Measurements from ENCODE around the gene EI24.
"Not testable (repeated sequence)": the region's sequence is repeated elsewhere in the genome, so short reads cannot be mapped to it uniquely, and the experiment has no call there.

EI24 gene

DNA sequence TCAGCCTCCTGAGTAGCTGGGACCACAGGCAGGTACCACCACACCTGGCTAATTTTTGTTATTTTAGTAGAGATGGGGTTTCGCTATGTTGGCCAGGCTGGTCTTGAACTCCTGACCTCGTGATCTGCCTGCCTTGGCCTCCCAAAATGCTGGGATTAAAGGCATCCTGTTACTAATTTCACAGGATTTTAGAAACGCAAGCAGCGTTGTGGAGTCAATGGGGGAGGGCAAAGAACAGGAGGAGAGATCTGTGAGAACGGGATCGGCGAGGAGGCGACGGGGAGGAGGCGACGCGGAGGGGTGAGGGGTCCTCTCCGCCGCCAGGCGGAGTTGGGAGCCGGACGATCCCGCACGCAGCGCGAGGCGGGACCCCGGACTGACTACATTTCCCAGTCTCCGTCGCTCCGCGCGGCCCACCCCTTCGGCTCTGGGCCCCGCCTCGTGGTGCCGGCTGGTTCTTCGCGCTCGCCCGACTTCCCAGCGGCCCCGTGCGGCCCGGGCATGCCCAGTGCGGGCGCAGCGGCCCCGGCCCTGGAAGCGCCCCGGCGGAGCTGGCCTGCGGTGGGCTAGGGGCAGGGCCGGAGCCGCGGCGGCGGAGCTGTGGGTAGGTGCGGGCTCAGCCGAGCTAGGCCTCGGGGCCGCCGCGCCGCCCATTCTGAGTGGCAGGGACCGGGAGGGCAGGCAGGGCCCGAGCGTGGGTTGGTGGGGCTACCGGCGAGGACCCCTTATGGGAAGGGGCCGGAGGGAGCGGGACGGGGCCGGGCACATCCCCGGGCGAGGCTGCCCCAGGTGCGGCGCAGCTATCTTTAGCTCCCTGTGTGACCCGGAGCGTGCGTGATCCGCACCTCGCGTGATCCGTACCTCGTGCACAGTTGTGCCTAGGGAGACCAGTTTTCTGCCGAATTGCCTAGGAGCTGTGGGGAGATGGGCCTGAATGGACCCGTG is at the start of gene EI24:
Gene EI24 (plus strand): TSS at position 508 of the 945 bp plus-strand sequence. CDS start 3,051 bp downstream, outside the sequence.
- peak; percentile 80 to 81 for DNase-seq (ENCODE audit: low read depth in 2 of 2)

DNA sequence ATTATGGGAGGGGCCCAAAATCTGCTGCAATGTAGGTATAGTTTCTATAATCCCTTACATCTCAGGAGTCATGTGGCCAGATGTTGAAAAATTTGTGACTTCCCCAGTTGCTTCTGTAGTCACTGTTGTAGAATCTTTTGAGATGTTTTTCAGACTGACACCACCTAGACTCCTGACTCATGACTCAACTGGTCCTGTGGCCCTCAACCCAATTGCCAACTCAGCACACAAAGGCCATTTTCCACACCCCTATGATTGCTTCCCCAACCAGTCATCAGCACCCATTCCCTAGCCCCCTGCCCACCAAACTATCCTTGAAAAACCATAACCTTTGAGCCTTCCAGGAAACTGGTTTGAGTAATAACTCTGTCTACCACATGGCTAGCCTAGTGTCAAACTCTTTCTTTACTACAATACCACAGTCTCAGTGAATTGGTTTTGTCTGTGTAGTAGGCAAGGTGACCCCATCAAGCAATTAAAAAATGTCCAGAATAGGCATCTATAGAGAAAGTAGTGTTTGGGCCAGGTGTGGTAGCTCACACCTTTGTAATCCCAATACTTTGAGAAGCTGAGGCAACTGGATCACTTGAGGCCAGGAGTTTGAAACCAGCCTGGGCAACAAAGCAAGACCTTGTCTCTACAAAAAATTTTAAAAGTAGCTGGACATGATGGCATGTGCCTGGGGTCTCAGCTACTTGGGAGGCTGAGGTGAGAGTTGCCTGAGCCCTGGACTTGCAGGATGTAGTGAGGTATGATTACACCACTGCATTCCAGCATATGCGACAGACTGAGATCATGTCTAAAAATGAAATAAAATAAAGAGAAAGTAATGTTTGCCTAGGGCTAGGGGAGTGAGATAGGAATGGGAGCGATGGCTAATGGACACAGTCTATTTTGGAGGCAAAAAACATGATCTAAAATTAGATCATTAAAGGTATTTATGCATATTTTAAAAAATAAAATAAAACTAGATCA is 49.1 kb upstream of the EI24 start:
- no peak for DNase-seq (ENCODE audit: low read depth in 2 of 2)

DNA sequence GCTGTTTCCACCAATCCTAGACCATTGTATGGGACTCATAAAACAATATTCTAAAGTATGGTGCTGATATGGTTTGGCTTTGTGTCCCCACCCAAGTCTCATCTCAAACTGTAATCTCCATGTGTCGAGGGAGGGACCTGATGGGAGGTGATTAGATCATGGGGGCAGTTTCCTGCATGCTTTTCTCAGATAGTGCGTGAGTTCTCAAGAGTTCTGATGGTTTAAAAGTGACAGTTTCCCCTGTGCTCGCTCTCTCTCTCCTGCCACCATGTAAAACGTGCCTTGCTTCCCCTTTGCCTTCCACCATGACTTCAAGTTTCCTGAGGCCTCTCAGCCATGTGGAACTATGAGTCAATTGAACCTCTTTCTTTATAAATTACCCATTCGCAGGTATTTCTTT is 44.0 kb upstream of the EI24 start:
- no peak for DNase-seq (ENCODE audit: low read depth in 2 of 2)

DNA sequence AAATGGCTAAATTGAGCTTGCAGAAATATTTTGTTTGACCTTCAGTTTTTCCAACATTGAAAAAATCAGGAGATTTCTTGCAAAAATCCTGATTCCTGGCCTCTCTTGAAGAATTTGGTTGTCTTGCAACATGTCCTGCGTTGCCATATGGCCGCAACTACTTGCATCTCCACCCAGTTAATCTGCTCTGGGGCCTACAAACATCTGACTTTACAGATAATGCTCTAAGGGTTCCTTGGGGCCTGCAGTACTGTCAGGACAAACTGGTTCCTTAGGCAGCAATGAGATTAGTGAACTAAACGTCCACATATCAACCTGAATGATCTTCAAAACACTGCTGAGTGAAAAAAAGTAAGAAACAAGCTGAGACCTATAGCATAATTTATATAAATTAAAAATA is 36.6 kb upstream of the EI24 start:
- no peak for DNase-seq (ENCODE audit: low read depth in 2 of 2)

DNA sequence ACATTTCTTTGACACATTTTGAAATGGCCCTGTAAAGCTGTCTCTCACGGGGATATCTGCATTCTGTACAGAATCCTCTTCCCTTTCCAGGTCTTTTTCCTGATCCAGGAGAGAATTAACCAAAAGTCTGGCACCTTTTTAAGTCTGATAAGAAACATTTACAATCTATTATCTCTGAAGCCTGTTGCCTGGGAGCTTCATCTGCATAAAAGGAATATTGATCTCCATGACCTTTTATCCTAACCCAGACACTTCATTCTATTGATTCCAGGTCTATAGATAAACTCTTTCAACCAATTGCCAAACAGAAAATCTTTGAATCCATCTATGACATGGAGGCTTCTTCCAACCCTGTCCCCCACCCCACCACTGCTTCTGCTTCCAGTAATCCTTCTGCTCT is 33.7 kb upstream of the EI24 start:
- DNase-seq (ENCODE audit: low read depth in 2 of 2): no peak

DNA sequence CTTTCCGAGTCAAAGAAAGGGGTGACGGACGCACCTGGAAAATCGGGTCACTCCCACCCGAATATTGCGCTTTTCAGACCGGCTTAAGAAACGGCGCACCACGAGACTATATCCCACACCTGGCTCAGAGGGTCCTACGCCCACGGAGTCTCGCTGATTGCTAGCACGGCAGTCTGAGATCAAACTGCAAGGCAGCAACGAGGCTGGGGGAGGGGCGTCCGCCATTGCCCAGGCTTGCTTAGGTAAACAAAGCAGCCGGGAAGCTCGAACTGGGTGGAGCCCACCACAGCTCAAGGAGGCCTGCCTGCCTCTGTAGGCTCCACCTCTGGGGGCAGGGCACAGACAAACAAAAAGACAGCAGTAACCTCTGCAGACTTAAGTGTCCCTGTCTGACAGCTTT is 32.4 kb upstream of the EI24 start:
- DNase-seq (ENCODE audit: low read depth in 2 of 2): not testable (repeated sequence)

DNA sequence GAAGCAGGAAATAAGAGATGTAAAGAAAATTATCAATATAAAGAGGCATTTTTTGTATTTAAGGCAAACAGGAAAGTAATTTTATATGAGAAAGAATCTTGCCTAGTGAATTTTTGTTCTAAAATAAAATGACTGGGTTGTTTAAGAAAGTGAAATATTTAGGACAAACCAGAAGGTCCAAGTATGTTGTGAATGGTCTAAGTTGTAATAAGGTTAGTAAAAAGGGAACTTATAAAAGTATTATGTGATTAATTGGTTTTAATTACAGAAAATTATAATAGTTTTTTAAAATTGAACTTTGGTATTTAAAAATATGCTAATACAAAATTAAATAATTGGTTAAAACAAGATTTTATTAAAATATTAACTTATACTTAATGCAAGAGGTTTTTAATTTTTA is 26.6 kb upstream of the EI24 start:
- no peak for DNase-seq (ENCODE audit: low read depth in 2 of 2)

DNA sequence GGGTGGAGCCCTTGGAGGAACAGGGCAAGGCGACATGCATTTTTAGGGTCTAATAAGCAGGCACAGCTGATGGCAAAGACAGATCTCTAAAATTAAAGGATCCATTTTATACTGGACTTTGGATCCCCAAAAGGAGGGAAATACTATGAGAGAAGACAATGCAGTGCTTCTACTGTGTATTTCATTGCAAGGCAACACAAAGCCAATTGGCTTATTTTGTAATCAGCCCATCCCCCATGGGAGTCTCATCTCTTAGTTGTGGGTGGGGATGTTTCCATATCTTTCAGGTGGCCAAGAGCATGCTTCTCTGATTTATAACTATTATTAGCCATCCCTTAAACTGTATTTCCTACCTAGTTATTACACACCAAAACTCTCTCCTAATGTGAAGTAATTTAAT is 18.5 kb upstream of the EI24 start:
- DNase-seq (ENCODE audit: low read depth in 2 of 2): no peak

DNA sequence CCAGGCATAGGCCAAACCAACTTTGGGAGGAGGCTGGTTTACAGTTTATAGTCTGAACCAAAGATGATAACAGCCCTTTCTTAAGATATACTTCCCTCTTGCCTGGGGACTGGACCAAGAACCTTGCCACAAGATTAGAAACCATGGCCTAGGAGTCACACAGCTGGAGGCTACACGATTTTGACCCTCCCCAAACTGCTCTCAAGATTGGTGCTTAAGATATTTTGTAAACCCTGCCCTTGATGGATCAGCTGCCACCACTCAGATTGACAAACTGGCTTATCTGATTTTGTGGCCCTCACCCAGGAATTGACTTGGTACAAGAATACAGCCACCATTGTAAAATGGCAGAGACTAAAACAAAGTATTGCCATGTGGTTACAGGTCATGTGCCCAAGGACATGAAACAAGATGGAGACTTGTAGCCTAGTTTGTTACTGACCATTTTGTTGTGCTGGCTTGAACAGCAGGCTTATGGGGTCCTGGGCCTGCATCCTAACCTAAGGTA is 17.4 kb upstream of the EI24 start:
- no peak for DNase-seq (ENCODE audit: low read depth in 2 of 2)

DNA sequence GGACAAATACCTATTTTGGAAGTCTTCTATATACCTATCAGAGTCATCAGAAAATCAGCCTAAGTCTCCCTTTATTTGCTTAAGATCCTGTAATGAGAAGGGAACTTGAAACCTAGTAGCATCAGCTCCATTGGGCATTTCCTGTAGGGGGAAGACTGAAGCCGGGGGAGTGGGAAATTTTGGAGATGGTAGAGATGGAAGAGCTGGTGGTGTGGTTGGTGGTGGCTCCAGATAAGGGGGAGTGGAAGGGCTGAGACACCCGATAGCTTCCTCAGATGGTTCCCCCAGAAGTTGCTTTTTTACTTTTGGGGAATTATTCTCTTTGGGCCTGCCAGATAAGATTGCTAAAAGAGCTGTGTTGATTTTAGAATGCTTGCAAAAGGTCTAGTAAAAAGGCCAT is 16.4 kb upstream of the EI24 start:
- DNase-seq (ENCODE audit: low read depth in 2 of 2): no peak

DNA sequence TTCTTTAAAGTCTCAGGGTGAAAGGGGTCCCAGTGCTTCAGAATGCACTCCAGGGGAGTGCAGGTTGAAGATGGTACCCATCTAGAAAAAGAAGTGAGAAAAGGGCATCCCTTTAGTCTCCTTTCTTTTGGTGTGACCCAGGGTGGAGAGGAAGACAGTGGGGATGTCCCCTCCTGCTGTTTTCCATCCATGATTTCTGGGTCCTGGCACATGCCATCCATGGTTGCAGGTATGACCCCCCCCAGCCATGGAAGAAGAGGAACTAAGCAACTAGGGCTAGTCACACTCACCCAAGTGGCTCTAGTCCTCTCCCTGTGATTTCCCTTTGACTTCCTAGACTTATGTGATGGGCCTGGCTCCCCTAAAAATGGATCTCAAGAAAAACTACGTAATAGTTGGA is 15.9 kb upstream of the EI24 start:
- DNase-seq (ENCODE audit: low read depth in 2 of 2): no peak

DNA sequence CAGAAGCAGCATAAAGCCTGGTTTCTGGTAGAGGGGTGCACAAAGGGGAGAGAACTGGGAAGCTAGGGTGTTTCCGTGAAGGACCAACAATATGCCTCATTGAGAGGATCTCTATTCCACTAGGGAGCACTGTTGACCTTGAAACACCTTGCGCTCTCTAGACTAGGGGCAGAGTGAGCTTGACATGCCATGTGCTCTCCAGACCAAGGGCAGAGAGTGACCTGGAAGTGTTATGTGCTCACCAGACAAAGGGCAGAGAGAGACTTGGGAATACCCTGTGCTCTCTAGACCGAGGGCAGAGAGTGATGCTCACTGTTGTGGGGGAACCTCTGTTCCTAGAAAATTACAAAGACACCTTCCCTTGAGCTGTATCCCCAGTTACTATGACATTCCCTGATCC is 15.2 kb upstream of the EI24 start:
- DNase-seq (ENCODE audit: low read depth in 2 of 2): no peak

DNA sequence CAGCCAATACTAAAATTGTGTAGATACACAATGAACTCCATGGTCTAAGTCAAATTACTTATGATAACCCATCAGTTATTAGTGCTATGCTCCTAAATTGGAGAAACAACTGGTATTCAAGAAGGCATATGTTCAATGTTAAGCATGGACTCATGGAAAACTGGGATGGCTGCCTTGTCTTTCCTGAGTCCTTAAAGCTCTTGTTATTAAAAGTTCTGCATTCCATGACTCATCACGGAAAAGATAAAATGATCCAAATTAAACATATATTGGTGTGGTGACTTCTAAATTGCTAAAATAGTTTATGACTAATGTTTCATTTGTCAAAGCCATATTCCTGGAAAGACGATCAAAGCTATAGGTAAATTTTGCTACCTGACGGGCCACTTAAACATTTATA is 9.4 kb upstream of the EI24 start:
- no peak for DNase-seq (ENCODE audit: low read depth in 2 of 2)

DNA sequence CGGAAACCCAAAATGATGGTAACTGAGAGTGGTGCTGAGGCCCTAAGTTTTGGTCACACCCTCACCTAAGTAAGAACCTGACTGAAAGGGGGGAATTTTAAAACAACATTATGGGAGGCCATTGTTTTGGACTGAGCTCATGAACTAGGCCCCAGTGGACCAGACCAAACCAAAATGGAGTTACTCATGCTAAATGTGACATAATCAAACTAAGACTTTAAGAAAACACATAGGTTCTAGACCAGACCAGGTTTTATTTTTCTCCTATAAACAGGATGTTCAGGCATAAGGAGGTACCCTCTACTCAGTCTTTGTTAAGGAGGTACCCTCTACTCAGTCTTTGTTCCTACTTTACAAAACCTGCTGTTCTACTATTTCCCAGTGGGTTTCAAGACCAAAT is 7.4 kb upstream of the EI24 start:
- DNase-seq (ENCODE audit: low read depth in 2 of 2): no peak

DNA sequence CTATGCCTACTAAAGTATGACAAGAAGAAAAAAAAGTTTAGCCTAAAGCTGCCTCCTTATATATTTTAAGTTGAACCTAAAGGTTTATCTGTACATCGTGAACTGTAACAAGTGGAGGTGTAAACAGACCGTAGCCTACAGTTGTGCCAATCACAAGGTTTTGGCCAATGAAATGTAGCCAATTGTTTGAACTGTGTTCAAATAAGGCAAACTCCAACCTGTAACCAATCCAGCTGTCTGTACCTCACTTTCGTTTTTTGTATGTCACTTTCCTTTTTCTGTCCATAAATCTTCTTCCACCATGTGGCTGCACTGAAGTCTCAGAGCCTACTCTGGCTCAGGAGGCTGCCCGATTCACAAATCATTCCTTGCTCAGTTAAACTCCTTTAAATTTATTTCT is 6.8 kb upstream of the EI24 start:
- no peak for DNase-seq (ENCODE audit: low read depth in 2 of 2)

DNA sequence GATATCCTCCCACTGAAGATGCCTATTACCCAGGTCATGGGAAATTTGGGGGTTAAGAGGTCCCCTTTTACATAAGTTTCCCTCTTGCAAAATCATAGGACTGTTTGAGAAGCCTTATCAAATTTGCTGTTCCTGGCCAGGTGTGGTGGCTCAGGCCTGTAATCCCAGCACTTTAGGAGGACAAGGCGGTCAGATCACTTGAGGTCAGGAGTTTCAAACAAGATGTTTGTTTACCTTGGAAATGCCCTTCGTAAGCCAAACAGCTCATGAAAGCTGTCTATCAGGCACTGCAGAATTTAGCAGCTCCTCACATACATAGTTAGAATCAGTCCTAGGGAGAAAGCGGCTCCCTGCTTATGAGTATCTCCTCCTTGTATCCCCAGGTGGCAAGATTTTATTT is 4.9 kb upstream of the EI24 start:
- DNase-seq (ENCODE audit: low read depth in 2 of 2): no peak

DNA sequence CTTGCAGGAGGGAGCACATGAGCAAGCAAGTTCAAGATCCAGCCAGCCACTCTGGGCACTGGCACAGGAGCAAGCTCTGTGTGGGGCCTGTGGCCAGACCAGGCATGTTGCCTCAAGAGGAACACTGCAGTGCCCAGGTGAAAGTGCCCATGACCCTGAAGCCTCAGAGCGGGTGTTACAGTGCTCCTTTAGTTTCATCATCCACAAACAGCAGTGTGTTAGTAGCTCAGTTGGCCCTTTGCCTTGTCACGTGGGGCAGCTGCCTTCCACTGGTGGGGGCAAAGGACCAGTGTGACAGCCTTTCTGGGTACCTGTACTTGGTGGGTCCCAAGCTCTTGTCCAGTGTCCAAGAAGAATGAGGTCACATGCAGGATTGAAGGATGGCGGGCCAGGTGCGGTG is 3.0 kb upstream of the EI24 start:
- DNase-seq (ENCODE audit: low read depth in 2 of 2): no peak

DNA sequence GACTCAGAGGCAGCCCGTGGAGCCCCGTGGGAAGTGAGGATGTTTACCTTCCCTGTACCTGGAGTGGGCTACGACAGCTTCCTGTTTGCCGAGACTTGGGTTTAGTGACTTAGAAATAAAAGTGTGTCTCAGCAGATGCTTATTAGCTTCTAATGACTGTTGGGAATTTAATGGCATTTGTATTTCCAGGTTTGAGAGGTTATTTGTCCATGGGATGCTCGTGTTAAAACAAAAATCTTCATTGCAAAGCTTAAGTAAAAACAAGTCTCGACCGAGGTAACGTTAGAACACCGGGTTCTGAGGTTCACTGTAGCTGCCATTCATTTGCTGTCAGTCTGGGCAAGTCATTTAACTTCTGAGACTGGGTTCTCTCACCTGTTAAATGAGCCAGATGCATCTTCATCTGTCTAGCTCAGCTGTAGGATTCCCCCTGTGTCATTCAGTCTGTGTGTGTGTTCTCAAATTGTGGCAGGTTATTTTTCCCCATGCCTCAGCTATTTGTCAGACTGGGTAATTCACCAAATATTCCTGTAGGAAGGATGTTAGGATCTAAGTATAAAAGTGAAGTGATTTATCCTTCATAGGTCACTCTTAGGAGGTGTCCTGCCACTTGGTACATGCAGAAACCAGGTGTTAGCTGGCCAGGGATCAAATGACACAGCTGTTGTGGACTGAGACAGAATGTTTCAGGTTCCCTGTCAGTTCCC is 791 bp downstream of the EI24 start:
- no peak for DNase-seq (ENCODE audit: low read depth in 2 of 2)

DNA sequence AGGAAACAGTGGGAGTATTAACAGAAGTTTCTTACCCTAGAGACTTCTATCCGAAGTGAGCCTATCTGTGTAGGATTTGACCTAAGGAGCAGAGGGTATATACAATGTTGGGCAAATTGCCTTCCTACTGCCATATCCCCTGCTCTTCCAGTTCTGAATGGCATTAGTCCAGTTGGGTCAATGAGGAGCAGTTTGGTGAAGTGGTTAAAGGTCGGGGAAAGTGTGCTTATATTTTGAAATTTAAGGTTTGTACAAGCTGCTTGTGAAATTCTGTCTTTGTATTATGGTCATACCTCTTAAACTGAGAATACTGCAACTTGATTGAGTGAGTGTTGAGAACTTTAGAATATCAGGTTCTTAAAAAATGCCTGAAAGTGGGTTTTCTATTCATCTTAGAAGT is 1.7 kb downstream of the EI24 start:
- DNase-seq (ENCODE audit: low read depth in 2 of 2): no peak

DNA sequence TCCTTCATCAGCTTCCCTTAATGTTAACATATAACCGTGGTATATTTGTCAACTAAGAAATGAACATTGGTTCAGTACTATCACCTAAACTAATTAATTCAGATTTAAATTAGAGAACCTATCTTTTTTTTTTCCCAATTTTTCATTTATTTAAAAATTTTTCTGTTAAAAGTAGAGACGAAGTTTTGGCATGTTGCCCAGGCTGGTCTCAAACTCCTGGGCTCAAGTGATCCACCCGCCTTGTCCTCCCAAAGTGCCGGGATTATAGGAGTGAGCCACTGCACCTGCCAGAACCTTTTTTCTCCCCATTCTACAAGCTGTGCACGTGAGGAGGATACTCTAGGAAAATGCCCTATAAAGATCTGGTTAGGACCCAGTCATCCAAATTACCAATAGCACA is 3.6 kb downstream of the EI24 start:
- no peak for DNase-seq (ENCODE audit: low read depth in 2 of 2)

DNA sequence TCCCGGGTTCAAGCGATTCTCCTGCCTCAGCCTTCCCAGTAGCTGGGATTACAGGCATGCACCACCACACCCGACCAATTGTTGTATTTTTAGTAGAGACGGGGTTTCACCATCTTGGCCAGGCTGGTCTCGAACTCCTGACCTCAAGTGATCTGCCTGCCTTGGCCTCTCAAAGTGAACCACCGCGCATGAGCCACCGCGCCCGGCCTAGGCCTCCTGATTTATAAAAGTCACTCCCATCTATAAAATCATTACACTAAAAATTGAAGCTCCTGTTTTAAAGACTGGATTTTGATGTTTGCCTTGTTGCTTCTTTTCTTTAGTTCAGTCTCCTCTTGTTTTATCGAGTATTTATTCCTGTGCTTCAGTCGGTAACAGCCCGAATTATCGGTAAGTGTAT is 7.9 kb downstream of the EI24 start:
- not testable (repeated sequence) for DNase-seq (ENCODE audit: low read depth in 2 of 2)

DNA sequence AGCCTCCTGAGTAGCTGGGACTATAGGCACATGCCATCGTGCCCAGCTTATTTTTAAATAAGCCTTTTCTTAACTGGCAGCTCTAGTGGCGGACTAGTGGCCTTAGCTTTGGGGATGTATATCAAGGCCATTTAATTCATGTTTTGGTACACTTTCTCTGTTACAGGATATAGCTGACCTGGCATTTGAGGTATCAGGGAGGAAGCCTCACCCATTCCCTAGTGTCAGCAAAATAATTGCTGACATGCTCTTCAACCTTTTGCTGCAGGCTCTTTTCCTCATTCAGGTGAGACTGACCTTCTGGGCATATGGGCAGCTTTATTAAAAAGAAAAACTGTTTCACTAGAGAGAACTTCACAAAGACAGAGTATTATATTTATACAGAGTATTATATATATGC is 9.5 kb downstream of the EI24 start:
- no peak for DNase-seq (ENCODE audit: low read depth in 2 of 2)
